ENCODE measurements around the gene ZFYVE19. TPM values are rescaled to one million over a fixed set of nuclear protein-coding genes. Genes with fewer than 3 reads are reported as not detected.

ZFYVE19 gene
- polyA plus RNA-seq, 3 donors, result 8.2 to 62.9 (median 10.3) TPM

GRCh38 chr15:40828447-40829036, 21.7 kb downstream of the ZFYVE19 start, which contains the start of gene PPP1R14D:
Gene PPP1R14D (minus strand): TSS chr15:40828708. CDS start chr15:40828641, 67 bp downstream.
- no peaks in the 10 kb centered on the region for H3K4me1 ChIP-seq (ENCODE audit: control insufficient read depth in 1 of 2, insufficient read depth in 2 of 2, low read length in 2 of 2)
- Mint-ChIP-seq H3K27ac (no peak within 1 kb of the TSS), H3K27me3 (ENCODE audit: low read depth in 3 of 3) (peaks cover 5 to 8% (median 6%) of the 10 kb centered on the region in 3 donors), H3K4me3 (no peak within 1 kb of the TSS), H3K36me3 (no peaks in the 10 kb centered on the region), H3K9me3 (peaks cover 0 to 6% (median 0%) of the 10 kb centered on the region in 7 donors), H3K4me1 (no peaks in the 10 kb centered on the region)
- 93% methylated on average over 5 of the region's 6 CpGs for WGBS (ENCODE audit: insufficient coverage)
- H3K9me3 ChIP-seq (replicated peaks in 1 of 2; ENCODE audit: control insufficient read depth in 1 of 2, insufficient read depth in 1 of 2, low read length in 2 of 2), result no peaks in the 10 kb centered on the region
- no peaks in the 10 kb centered on the region for H3K27me3 ChIP-seq (ENCODE audit: control insufficient read depth in 2 of 2, insufficient read depth in 2 of 2, low read length in 2 of 2)
- H4K20me1 ChIP-seq (ENCODE audit: insufficient read depth, low read length), result no peaks in the 10 kb centered on the region
- H3K79me2 ChIP-seq (ENCODE audit: insufficient read depth, low read length), result no peaks in the 10 kb centered on the region
- intact Hi-C loops (cut with micrococcal nuclease), result no loop called here
- no peak within 1 kb of the TSS for H3K27ac ChIP-seq (ENCODE audit: low read depth in 1 of 2, low read length in 2 of 2)
- H3K36me3 ChIP-seq (replicated peaks in 1 of 2; ENCODE audit: control insufficient read depth in 1 of 2, insufficient read depth in 2 of 2, low read length in 2 of 2), result no peaks in the 10 kb centered on the region
- H3K9ac ChIP-seq (ENCODE audit: insufficient read depth, low read length, poor library complexity, severe bottlenecking), result no peak within 1 kb of the TSS
- H3K4me3 ChIP-seq (replicated peaks in 1 of 3; ENCODE audit: low read depth in 2 of 3, low read length in 3 of 3), result no peak within 1 kb of the TSS
- H2AFZ ChIP-seq (ENCODE audit: insufficient read depth, low read depth, low read length, poor library complexity, severe bottlenecking), result no peak within 1 kb of the TSS
- TF ChIP-seq, protein P1, sequence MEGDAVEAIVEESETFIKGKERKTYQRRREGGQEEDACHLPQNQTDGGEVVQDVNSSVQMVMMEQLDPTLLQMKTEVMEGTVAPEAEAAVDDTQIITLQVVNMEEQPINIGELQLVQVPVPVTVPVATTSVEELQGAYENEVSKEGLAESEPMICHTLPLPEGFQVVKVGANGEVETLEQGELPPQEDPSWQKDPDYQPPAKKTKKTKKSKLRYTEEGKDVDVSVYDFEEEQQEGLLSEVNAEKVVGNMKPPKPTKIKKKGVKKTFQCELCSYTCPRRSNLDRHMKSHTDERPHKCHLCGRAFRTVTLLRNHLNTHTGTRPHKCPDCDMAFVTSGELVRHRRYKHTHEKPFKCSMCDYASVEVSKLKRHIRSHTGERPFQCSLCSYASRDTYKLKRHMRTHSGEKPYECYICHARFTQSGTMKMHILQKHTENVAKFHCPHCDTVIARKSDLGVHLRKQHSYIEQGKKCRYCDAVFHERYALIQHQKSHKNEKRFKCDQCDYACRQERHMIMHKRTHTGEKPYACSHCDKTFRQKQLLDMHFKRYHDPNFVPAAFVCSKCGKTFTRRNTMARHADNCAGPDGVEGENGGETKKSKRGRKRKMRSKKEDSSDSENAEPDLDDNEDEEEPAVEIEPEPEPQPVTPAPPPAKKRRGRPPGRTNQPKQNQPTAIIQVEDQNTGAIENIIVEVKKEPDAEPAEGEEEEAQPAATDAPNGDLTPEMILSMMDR (IDR thresholded peaks at IDR 0.05), result no peak
- no peak for DNase-seq
- H3K4me2 ChIP-seq (replicated peaks; ENCODE audit: extremely low read depth, low read length, poor library complexity, severe bottlenecking), result no peak within 1 kb of the TSS

DNA sequence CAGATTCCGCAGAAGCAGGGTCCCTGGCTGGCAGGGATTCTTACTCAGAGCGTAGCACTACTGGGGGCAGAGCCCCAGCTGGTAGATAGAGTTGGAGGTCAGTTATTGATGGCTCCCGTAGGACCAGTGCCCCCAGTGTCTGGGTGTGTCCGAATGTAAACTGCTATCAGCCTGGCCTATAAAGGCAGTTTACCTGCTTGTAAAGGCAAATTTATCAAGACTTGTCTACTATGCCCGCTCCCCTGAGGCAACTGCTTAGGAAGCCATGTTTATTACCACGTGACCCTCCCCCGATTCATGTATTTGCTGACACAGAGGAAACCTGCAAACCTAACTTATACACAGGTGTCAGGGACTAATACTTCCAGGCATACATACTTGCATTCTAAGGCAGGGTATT, 22.2 kb downstream of the ZFYVE19 start:
- TF ChIP-seq, protein P1 (IDR thresholded peaks at IDR 0.05), result no peak
- intact Hi-C loops (cut with micrococcal nuclease), result no loop called here
- Mint-ChIP-seq H3K9me3 (peaks cover 0 to 6% (median 0%) of the 10 kb centered on the region in 7 donors), H3K4me1 (no peaks in the 10 kb centered on the region), H3K27ac (no peak overlapping the region), H3K36me3 (no peaks in the 10 kb centered on the region), H3K4me3 (no peak overlapping the region), H3K27me3 (ENCODE audit: low read depth in 3 of 3) (peaks cover 5 to 8% (median 6%) of the 10 kb centered on the region in 3 donors)
- Histone ChIP-seq H4K20me1 (ENCODE audit: insufficient read depth, low read length) (no peaks in the 10 kb centered on the region), H3K4me1 (ENCODE audit: control insufficient read depth in 1 of 2, insufficient read depth in 2 of 2, low read length in 2 of 2) (no peaks in the 10 kb centered on the region), H3K9me3 (replicated peaks in 1 of 2; ENCODE audit: control insufficient read depth in 1 of 2, insufficient read depth in 1 of 2, low read length in 2 of 2) (no peaks in the 10 kb centered on the region), H3K79me2 (ENCODE audit: insufficient read depth, low read length) (no peaks in the 10 kb centered on the region), H3K9ac (ENCODE audit: insufficient read depth, low read length, poor library complexity, severe bottlenecking) (no peak overlapping the region), H3K27me3 (ENCODE audit: control insufficient read depth in 2 of 2, insufficient read depth in 2 of 2, low read length in 2 of 2) (no peaks in the 10 kb centered on the region), H3K4me3 (replicated peaks in 1 of 3; ENCODE audit: low read depth in 2 of 3, low read length in 3 of 3) (no peak overlapping the region), H3K36me3 (replicated peaks in 1 of 2; ENCODE audit: control insufficient read depth in 1 of 2, insufficient read depth in 2 of 2, low read length in 2 of 2) (no peaks in the 10 kb centered on the region), H3K27ac (ENCODE audit: low read depth in 1 of 2, low read length in 2 of 2) (no peak overlapping the region), H2AFZ (ENCODE audit: insufficient read depth, low read depth, low read length, poor library complexity, severe bottlenecking) (no peak overlapping the region), H3K4me2 (replicated peaks; ENCODE audit: extremely low read depth, low read length, poor library complexity, severe bottlenecking) (no peak overlapping the region)
- DNase-seq, result no peak
- 95% methylated on average over 2 of the region's 7 CpGs for WGBS (ENCODE audit: insufficient coverage)

All from CD14-positive monocyte (primary cell).